HG02763 (cell line): Measurements from ENCODE around the gene CEP152.
A peak's percentile ranks its signal among the peaks of the same experiment; 100 is the strongest.
"Not testable (repeated sequence)": the region's sequence is repeated elsewhere in the genome, so short reads cannot be mapped to it uniquely, and the experiment has no call there.

Source experiments
- ATAC-seq: cut with Tn5 transposase; IDR thresholded peaks from one replicate; pipeline ENCODE4 v1.9.1; 2021; ENCODE audit warnings: mild to moderate bottlenecking, moderate library complexity; ENCODE audit not compliant: unreplicated experiment

CEP152 gene

DNA sequence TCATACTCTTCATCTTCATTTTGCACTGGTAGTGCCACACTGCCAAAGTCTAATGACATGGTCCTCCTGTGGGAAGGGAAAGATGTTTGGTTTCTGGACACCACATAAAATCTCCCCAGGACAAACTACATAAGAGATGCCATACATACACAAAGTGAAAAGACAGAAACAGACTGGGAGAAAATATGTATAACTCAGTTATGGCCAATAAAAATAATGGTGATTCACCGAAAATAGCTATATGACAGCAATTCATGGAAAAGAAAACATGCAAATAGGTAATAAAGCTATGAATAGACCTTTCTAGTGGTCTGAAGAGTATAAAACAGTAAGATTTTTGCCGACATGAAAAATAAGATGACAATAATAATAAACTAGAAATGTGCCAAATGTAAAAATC is 5.3 kb downstream of the CEP152 start:
- no peak for ATAC-seq

DNA sequence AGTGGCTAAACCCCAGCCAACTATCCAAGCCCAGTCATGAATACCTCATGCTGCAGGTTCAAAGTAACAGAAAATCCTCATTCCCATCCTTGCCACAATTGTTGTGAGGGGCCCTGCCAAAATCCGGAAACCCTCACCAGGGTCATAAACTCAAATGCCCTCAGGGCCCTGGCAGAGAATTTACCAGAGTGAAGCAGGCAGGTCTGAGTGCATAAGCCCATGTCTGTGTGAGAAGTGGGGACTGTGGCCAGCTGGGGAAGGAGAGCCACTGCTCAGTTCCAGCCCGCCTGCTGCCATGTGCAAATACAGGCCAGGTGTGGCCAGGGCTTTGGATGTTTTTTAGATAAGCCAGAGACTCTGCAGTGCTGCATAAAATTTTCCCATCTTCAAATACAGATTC is 7.0 kb downstream of the CEP152 start:
- no peak for ATAC-seq

DNA sequence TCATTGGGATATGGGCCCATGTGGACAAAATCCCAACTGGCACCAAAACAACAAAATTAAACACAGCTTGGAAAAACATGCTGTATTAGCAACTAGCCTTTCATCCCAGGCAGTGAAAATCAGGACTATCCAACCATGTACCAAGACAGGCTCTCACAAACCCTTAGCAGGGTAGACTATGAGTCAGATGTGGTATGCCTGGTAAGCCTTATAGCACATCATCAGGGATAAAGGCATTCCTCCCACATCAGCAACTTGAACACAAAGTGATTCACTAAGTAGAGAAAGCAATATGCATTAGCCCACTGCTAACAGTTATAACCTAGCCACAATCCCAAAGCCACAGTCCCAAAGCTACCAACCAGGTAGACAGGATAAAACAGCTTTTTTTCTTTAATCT is 8.0 kb downstream of the CEP152 start:
- ATAC-seq: no peak

DNA sequence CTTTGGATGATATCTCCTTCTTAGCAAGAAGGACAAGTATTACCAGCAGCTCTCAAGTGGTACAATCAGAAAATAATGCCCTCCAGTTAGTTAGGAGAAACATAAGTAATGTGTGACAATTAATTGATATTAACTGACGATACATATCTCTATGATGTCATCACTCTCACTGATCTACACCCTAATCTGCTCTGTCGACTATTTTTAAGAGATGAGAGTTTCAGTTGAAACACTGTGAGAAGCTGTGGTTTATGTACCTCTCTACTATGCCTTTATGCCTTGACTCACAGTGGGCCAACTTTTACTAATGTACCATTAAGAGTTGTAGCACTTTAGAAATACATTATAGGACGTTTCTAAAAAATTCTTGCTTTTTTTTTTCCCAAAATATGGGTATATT is 8.6 kb downstream of the CEP152 start:
- no peak for ATAC-seq

DNA sequence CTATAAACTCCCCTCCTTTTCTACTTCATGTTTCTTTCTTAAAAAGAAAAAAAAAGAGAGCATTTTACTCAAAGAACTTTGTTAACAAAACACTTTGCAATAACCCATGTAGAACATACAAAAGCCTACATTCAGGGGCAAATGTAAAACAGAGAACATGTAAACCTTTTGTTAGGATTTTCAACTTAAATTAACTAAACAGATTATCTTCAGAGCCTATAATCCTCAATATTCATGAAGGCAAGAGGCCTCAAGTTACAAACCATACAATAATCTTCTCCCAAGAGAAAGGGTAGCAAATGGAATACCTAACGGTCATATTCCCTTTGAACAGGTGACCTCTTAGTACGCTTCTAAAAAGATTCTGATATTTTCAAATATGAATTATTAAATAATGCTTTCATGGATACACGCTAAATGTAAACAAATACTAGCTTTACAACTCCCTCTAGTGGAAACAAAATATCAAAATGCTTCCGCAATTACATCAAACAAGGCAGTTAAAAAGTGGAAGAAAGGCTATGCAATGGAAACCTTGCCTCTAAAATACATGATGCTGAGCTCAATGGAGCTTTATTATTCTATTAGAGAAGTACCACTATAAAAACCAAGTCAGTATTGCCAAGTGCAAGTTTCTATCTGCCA is 9.9 kb downstream of the CEP152 start:
- no peak for ATAC-seq

DNA sequence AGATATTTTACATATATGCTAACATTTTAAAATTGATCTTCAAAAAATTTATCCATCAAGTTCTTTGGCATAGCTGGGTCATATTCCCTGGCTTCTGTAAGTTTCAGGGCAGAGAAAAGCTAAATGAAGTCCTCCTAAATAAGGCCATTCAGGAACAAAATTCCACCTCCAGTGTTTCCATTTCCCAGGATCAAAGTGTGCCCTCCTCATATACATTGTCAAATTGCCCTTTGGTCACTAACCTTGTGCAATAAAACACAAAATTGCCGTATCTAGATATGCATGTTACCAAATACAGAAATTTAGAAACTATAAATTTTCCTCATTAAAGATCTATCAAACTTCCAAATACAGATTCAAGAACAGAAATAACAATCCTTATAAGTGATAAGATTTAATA is 10.6 kb downstream of the CEP152 start:
- ATAC-seq: no peak

DNA sequence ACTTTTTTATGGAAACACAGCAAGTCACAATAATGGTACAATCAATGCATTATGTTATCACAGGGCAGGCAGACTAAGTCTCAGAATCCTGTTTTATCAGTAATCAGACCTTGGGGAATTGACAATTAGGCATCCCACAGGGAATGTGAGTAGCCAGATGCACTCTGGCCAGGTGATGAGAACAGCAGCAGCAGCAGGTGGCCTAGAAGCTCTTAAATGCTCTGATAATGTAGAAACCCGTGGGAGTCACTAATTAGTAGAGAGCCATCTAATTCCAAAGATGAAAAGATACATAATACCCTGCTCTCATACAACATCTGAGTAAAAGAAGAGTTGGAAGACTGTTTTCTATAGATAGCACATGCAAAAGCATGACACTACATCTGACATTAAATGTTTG is 12.6 kb downstream of the CEP152 start:
- ATAC-seq: no peak

DNA sequence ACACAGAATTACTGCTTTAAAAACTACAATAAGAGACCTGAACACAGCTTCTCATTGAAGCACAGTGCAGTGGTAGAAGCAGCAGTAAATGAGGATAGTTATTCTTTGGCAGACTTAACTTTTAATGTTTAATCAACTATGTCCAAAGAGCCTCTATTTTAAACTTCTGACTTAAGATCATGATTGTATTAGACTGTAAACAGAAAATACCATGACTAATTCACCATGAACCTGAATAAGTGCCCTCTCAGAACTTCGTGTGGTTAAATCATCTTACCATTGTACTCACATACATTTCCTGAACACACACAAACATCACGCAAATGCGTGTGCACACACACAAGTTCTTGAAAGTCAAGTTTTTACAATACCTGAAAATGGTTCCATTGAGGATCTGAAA is 13.9 kb downstream of the CEP152 start:
- ATAC-seq: no peak

DNA sequence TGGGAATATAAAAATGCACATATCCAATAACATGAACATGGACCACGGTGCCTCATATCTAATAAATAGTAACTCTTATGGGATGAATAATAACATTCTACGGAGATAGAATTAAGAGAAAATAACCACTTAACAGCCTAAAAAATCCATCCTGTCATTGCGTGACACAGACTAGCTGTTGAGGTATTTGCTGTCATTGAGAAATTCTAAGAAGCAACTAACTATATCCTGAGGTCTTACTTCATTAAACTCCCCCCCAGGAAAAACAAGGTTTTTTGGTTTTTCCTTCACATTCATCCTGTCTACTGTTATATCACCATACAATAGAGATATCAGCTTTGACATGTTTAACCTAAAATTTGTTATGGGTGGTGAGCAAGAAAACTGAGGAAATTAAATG is 14.3 kb downstream of the CEP152 start:
- no peak for ATAC-seq

DNA sequence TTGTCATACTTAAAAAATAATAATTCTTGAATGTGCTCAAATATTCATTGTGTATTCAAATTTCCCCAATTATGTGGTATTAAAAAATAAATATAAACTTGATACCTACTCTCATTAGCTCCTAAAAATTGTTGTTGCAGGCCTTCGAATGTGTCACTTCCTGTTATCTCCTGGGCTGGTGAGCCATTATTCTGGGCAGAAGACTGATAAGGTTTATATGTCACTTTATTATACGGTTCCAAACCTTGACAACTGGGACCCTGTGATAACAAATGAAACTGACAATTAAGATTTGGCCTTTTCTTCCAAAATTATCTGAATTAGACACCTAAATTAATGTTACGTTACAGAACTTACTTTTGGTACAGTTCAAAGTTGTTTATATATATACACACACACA is 15.0 kb downstream of the CEP152 start:
- no peak for ATAC-seq

DNA sequence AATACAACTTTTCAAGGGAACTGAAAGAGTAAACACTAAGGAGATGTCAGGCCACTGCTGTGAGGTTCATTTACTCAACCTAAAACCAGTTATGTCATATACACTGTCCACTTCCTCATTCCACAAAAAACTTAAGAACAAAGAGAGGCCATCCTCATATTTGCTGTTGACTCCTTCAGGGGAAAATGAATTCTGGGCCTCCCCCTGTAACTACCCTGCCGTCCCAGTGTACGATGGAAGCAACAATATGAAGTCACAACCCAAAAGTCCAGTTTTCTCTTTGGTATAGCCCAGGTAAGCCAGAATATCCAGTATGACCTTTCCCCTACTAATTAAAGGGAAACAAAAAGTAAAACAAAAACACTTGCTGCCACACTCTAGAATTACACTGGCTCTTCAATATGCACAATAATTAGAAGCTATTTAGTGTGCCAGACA is 16.2 kb downstream of the CEP152 start:
- ATAC-seq: peak; percentile 89

DNA sequence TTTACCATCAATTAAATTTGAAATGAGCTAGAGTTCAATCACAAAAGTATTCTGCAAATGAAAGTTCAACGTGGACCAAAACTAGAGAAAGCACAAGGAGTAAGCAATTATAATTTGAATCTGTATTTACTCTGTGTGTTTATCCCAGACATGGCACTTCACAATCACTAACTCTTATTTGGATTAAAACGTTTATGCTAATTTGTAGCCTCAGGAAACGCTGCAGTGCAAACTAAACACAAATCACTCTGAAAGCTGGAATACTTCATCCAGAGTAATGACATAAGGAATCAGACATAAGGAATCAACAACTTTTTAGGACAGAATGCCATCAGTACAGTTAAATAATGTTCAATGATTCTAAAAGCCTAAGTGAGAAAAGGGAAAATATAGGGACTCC is 18.5 kb downstream of the CEP152 start:
- no peak for ATAC-seq

DNA sequence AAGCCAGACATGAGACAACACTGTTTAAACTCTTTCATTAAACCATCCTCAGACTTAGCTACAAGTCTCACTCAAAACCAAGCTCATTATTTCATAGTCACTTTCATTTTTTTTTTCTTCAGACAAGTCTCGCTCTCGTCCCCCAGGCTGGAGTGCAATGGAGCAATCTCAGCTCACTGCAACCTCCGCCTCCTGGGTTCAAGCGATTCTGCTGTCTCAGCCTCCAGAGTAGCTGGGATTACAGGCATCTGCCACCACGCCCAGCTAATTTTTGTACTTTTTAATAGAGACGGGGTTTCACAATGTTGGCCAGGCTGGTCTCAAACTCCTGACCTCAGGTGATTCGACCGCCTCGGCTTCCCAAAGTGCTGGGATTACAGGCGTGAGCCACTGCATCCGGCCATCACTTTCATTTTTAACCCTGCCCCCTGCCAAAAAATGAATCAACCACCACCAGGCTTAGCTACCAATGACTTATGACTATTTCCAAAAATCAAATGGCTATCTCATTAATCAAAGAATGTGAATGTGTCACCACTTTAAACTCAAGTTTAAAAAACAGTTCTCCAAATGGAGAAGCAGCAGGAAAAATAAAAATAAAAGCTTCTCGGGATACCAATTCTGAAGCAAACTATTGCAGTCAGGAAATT is 20.3 kb downstream of the CEP152 start:
- ATAC-seq: not testable (repeated sequence)

DNA sequence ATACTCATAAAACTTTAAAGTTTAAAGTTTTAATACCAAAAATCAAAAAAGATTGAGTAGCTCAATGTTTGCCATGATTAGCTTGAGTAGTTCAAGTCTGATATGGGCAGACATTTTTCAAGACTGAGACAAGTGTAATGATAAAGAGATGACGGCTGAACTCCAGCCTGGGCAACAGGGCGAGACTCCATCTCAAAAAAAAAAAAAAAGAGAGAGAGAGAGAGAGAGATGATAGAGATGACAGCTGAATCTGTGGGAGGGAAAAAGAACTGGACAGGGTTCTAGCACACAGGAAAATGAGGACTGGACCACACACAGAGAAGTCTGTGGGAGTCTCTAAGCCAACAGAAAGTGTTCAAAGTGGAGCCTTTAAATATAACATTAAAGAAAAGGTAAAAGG is 25.2 kb downstream of the CEP152 start:
- ATAC-seq: no peak

DNA sequence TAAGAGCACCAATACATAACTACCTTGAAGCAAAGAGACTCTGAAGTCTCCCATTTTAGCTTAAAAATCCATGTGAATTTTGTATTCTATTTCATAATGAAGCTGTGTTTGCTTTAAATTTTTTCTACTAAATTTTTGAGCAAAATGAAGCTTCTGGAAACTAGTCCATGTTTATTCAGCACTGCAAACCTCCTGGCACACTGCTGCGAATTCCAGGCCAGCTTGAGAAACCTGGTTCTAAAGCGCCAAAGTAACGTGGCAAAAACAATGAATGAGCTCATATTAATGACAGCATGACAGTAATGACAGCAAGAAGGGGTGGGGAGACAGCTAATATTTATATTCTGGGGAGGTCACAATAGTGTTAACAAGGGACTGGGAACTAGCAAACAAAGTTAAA is 25.7 kb downstream of the CEP152 start:
- no peak for ATAC-seq

DNA sequence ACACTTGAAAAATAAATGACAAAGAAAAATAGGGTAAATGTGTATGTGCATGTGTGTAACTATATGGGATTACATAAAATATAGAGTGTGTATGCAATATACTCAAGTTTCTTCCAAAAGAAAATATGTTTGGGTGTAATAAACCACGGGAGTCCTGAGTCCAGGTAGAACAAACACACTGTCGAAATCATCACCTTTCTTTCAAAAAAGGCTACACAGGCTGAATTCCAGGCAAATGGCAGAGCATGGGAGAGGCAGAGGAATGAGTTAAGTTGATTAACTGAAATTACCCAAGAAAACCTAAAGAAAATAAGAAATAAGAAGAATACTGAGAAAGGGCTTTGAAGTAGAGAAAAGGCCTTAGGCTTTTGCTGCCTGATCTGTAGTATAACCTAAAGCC is 26.1 kb downstream of the CEP152 start:
- ATAC-seq: no peak

DNA sequence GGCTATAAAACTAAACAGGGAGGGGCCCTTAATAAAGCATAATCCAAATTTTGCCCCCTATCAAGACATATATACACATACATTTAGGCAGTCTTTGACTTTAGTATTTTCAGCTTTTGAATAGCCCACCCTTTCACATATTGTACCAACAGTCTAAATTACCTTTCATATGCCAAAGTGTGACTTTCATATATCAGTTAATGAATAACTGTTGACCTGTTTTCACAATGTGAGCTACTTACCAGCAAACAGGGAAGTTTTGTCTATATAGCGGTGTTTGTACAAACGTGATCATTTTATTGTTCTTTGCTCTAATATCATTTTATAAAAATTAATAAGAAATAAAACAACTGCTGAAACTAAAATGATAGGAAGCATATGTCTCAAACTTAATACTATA is 28.0 kb downstream of the CEP152 start:
- no peak for ATAC-seq

DNA sequence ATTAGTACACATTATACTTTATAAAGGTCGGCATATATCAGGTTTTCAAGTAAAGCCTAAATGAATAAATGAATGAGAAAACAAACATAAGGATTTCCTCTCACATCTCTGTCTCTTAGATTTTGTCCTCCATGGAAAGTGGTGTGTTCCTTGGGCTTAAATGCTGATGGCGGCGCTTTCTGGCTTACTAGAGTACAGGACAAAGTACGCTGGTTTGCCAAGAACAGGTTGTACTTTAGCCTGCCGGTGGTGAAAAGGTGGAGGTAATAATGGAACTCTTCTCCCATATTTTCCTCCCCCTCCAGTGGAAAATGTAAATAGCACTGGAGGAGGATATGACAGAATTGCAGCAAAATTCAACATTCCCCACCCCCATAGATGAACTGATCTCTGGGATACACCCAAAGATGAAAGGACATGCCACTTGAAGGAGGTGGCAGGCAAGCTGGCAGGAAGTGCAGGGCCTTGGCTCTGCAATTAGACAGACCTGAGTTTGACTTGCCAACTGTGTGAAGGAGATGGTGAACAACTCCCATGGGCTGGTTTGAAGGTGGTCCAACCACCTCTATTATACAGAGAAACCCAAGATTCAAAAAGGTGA is 29.3 kb downstream of the CEP152 start:
- no peak for ATAC-seq

DNA sequence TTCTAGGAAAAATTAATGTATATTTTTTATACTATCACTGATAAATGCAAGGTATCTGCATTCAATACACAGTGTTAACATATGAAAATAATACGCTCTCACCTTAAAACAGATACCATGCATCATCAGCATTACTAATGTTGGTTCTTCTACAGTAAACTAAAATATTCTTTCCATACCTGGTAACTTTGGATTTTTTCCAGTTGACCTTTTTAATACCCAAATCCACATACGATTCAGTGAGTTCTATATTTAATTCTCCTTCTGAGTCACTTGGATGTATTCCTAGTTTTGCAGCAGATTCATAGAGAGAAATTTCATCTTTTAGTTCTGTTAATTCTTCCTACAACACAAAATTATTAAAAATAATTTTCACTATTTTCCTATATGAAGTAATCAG is 29.9 kb downstream of the CEP152 start:
- no peak for ATAC-seq

DNA sequence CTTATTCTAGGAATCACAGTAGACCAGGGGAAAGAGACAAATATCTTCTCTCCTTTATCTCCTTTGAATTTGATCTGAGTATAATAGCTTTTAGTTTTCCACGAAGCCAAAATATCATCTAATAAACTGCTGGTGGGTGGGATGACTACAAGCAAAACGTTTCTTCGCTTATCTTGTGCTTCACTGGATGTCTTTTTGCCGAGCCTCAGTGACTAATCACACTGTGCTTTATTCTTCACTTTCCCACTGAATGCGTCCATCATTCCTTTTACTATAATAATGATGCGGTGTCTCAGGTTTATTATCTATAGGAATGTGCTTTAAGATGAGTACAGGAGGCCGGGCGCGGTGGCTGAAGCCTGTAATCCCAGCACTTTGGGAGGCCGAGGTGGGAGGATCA is 32.5 kb downstream of the CEP152 start:
- no peak for ATAC-seq

DNA sequence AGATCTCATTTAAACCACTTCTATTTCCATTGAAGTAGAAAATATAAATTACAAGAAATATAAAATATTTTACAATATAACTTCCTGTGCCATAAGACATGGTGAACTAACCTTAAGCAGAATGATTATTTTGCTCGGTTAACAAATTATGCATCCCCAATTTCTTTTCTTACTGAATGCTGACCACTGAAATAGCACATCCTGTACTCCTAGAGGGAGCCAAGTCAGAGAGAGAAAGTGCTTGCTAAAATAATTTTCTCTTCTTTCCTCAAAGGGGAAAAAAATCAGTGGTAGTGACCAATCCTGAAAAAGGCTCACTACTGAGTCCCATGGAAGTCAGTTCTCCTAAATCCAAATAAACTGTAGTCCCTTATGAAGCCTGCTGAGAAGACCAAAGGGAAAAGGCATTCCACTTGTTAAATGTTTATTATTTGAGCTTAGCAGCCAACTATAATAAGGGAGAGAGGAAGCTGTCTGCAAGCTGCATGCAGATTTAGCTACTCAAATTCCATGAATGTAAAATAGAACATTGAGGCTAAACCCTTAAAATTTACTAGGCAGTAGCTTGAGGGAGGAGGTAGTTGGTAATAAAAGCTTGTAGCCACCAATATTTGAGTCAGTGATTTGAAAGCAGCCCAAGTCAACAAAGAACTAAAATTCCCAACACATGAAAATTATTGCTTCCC is 33.1 kb downstream of the CEP152 start:
- no peak for ATAC-seq

DNA sequence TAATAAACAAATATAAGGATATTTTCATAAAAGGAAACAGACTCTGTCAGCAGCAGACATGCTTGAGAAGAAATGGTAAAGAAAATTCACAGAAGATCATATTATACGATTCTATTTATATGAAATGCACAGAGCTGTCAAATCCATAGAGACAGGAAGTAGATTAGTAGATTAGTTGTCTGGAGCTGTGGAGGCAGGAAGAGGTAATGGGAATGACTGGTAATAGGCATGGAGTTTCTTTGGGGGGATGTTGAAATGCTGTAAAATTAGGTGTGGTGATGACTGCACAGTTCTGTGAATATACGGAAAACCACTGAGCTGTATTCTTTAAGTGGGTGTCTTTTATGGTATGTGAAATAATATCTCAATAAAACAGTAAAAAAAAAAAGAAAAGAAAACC is 35.3 kb downstream of the CEP152 start:
- no peak for ATAC-seq
